ENCODE data around the gene CIC.

DNA sequence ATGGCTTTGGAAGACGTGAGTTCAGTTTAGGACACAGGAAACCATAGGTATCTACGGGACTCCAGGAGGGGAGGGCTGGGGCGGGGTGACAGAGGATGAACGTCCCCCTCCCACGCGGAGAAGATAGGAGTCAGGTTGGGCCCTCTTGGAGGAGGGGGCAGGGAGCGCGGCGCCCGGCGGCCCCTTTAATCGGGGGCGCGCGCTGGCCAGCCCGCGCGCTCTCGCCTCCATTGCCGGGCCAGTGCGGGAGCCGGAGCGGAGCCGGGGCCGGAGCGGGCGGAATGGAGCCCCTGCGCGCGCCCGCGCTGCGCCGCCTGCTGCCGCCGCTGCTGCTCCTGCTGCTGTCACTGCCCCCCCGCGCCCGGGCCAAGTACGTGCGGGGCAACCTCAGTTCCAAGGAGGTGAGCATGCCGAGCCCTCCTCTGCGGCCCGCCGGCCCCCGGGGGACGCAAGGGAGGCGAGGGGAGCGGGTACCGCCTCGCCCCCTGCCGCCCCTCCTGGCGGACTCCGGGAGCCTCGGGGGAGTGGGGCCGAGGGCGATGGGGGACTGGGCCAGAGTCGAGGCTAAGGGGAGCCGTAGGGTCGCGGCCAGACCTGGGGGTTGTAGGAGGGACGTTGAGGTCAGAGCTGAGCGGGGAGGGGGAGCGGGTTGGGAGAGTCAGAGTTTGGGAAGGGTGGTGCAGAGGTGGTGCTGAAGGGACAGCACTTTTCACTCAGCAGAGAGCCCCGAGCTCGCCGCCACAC lies 44.2 kb downstream of the CIC start, which contains the start of gene TMEM145:
- TF ChIP-seq, protein P1, sequence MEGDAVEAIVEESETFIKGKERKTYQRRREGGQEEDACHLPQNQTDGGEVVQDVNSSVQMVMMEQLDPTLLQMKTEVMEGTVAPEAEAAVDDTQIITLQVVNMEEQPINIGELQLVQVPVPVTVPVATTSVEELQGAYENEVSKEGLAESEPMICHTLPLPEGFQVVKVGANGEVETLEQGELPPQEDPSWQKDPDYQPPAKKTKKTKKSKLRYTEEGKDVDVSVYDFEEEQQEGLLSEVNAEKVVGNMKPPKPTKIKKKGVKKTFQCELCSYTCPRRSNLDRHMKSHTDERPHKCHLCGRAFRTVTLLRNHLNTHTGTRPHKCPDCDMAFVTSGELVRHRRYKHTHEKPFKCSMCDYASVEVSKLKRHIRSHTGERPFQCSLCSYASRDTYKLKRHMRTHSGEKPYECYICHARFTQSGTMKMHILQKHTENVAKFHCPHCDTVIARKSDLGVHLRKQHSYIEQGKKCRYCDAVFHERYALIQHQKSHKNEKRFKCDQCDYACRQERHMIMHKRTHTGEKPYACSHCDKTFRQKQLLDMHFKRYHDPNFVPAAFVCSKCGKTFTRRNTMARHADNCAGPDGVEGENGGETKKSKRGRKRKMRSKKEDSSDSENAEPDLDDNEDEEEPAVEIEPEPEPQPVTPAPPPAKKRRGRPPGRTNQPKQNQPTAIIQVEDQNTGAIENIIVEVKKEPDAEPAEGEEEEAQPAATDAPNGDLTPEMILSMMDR (IDR thresholded peaks at IDR 0.05): peak in 1 of 3 experiments; percentile 8
- no peak for TF ChIP-seq POLR2A (IDR thresholded peaks at IDR 0.05)
